Measurements from ENCODE around the gene ARPC1A. TPM values are rescaled to one million over a fixed set of nuclear protein-coding genes. Genes with fewer than 3 reads are reported as not detected.
A peak's percentile ranks its signal among the peaks of the same experiment; 100 is the strongest.

ARPC1A gene
- total RNA-seq, 1 donor from 2014 or later: 143 TPM

DNA sequence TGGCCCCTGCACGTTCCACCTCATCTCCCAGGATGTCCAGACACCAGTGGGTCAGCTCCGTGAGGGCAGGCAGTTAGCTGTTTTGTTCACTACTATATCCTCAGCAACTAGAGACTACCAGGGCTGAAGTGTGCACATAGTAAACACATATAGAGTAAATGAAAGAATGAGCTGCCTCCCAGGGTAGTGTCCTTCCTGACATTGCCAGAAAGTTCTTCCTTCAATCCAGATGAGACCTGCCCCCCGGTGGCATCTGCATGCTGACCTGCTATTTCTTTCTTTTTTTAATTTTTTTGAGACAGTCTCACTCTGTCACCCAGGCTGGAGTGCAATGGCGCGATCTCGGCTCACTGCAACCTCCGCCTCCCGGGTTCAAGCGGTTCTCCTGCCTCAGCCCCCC, 14.0 kb upstream of the ARPC1A start:
- Histone ChIP-seq H3K36me3 (no peaks in the 10 kb centered on the region), H3K4me1 (no peaks in the 10 kb centered on the region), H3F3A (ENCODE audit: low read depth) (no peaks in the 10 kb centered on the region), H3K4me2 (no peak overlapping the region), H4K20me1 (ENCODE audit: low read depth) (no peaks in the 10 kb centered on the region), H3K79me2 (ENCODE audit: low read depth) (no peaks in the 10 kb centered on the region), H2AFZ (replicated peaks) (no peak overlapping the region), H3K4me3 (no peak overlapping the region), H3K27me3 (no peaks in the 10 kb centered on the region), H3K9me3 (ENCODE audit: low read depth) (no peaks in the 10 kb centered on the region), H3K9ac (no peak overlapping the region), H3K27ac (no peak overlapping the region)
- no peak for DNase-seq (ENCODE audit: low spot score)
- H3K4me1 Mint-ChIP-seq: no peaks in the 10 kb centered on the region
- TF ChIP-seq EZH2phosphoT487 (IDR thresholded peaks at IDR 0.05) (no peak), EZH2 (IDR thresholded peaks at IDR 0.05) (no peak)
- TF ChIP-seq, protein P1, sequence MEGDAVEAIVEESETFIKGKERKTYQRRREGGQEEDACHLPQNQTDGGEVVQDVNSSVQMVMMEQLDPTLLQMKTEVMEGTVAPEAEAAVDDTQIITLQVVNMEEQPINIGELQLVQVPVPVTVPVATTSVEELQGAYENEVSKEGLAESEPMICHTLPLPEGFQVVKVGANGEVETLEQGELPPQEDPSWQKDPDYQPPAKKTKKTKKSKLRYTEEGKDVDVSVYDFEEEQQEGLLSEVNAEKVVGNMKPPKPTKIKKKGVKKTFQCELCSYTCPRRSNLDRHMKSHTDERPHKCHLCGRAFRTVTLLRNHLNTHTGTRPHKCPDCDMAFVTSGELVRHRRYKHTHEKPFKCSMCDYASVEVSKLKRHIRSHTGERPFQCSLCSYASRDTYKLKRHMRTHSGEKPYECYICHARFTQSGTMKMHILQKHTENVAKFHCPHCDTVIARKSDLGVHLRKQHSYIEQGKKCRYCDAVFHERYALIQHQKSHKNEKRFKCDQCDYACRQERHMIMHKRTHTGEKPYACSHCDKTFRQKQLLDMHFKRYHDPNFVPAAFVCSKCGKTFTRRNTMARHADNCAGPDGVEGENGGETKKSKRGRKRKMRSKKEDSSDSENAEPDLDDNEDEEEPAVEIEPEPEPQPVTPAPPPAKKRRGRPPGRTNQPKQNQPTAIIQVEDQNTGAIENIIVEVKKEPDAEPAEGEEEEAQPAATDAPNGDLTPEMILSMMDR (IDR thresholded peaks at IDR 0.05): no peak
- peaks cover 3% of the 10 kb centered on the region for H3K36me3 Mint-ChIP-seq
- H3K27ac Mint-ChIP-seq: no peak overlapping the region
- no peak overlapping the region for H3K4me3 Mint-ChIP-seq
- H3K9me3 Mint-ChIP-seq: peaks cover 3% of the 10 kb centered on the region
- peaks cover 7% of the 10 kb centered on the region for H3K27me3 Mint-ChIP-seq (ENCODE audit: insufficient read depth, low read depth)

DNA sequence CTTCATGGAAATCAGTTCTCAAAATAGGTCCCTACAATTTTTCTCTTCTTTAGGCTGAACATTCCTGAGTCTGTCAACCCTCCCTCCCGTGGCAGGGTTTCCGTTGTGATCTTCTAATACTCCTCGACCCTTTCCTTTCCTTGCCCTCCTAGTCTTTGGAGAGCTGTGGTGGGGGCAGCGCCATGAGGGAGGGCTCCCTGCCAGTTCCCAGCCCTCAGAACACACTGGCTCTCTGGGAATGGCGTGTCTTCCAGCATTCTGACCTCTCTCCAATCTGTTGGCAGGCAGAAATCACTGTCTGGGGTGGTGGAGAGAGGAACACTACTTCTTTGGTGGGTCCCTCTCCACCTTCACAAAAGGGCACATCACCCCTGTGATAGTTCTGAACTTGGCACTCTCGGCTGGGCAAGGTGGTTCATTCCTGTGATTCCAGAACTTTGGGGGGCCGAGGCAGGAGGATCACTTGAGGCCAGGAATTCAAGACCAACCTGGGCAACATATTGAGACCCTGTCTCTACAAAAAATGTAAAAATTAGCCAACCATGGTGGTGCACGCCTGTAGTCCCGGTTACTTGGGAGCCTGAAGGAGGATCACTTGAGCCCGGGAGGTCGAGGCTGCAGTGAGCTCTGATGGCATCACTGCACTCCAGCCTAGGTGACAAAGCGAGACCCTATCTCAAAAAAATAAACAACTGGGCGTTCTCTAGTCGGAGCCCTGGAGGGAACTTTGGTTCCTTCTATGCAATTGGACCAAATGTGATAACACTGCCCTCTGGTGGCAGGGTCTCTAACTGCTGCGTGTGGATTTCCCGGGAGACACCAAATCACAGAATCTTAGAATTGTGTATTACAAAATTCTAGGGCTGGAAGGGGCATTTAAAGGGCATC, 13.1 kb upstream of the ARPC1A start:
- peak; percentile 78 for DNase-seq (ENCODE audit: low spot score)
- TF ChIP-seq, protein P1 (IDR thresholded peaks at IDR 0.05): peak; percentile 95
- TF ChIP-seq EZH2phosphoT487 (IDR thresholded peaks at IDR 0.05) (no peak), EZH2 (IDR thresholded peaks at IDR 0.05) (no peak)
- H3K27ac Mint-ChIP-seq: no peak overlapping the region

DNA sequence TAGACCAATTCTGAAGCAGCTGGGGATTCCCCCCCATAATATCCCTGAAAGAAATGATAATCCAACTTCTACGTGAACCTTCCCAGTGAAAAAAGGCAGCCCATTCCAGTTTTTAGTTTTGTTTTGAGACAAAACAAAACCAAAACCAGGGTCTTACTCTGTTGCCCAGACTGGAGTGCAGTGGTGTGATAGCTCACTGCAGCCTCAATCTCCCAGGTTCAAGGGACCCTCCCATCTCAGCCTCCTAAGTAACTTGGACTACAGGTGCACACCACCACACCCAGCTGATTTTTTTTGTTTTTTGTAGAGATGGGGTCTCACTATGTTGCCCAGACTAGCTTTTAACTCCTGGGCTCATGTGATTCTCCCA, 12.5 kb upstream of the ARPC1A start:
- no peaks in the 10 kb centered on the region for H3K36me3 ChIP-seq
- H3K4me3 ChIP-seq: no peak overlapping the region
- no peaks in the 10 kb centered on the region for H3K4me1 Mint-ChIP-seq
- peaks cover 4% of the 10 kb centered on the region for H3K27me3 Mint-ChIP-seq (ENCODE audit: insufficient read depth, low read depth)
- peaks cover 3% of the 10 kb centered on the region for H3K36me3 Mint-ChIP-seq
- no peak overlapping the region for H2AFZ ChIP-seq (replicated peaks)
- H3K4me2 ChIP-seq: no peak overlapping the region
- no peaks in the 10 kb centered on the region for H3K79me2 ChIP-seq (ENCODE audit: low read depth)
- no peak for DNase-seq (ENCODE audit: low spot score)
- no peak overlapping the region for H3K9ac ChIP-seq
- H3F3A ChIP-seq (ENCODE audit: low read depth): no peaks in the 10 kb centered on the region
- no peaks in the 10 kb centered on the region for H4K20me1 ChIP-seq (ENCODE audit: low read depth)
- no peak overlapping the region for H3K4me3 Mint-ChIP-seq
- H3K27ac Mint-ChIP-seq: no peak overlapping the region
- TF ChIP-seq EZH2 (IDR thresholded peaks at IDR 0.05): no peak
- TF ChIP-seq, protein P1 (IDR thresholded peaks at IDR 0.05): peak; percentile 2
- no peaks in the 10 kb centered on the region for H3K9me3 ChIP-seq (ENCODE audit: low read depth)
- no peak overlapping the region for H3K27ac ChIP-seq
- H3K4me1 ChIP-seq: no peaks in the 10 kb centered on the region
- H3K9me3 Mint-ChIP-seq: peaks cover 3% of the 10 kb centered on the region
- H3K27me3 ChIP-seq: no peaks in the 10 kb centered on the region

More for the DNA sequence above, 13.1 kb upstream of the ARPC1A start:
- no peak overlapping the region for H3K4me2 ChIP-seq
- Mint-ChIP-seq H3K4me1 (no peaks in the 10 kb centered on the region), H3K36me3 (peaks cover 3% of the 10 kb centered on the region), H3K9me3 (peaks cover 3% of the 10 kb centered on the region), H3K4me3 (no peak overlapping the region), H3K27me3 (ENCODE audit: insufficient read depth, low read depth) (peaks cover 4% of the 10 kb centered on the region)
- H3K27ac ChIP-seq: no peak overlapping the region
- H3K79me2 ChIP-seq (ENCODE audit: low read depth): no peaks in the 10 kb centered on the region
- no peak overlapping the region for H2AFZ ChIP-seq (replicated peaks)
- no peak overlapping the region for H3K9ac ChIP-seq
- H4K20me1 ChIP-seq (ENCODE audit: low read depth): no peaks in the 10 kb centered on the region
- no peak overlapping the region for H3K4me3 ChIP-seq
- no peaks in the 10 kb centered on the region for H3K27me3 ChIP-seq
- no peaks in the 10 kb centered on the region for H3K4me1 ChIP-seq
- no peaks in the 10 kb centered on the region for H3K36me3 ChIP-seq
- no peaks in the 10 kb centered on the region for H3K9me3 ChIP-seq (ENCODE audit: low read depth)
- H3F3A ChIP-seq (ENCODE audit: low read depth): no peaks in the 10 kb centered on the region
